Measurements from ENCODE around the gene WARS2.

The WARS2 gene

DNA sequence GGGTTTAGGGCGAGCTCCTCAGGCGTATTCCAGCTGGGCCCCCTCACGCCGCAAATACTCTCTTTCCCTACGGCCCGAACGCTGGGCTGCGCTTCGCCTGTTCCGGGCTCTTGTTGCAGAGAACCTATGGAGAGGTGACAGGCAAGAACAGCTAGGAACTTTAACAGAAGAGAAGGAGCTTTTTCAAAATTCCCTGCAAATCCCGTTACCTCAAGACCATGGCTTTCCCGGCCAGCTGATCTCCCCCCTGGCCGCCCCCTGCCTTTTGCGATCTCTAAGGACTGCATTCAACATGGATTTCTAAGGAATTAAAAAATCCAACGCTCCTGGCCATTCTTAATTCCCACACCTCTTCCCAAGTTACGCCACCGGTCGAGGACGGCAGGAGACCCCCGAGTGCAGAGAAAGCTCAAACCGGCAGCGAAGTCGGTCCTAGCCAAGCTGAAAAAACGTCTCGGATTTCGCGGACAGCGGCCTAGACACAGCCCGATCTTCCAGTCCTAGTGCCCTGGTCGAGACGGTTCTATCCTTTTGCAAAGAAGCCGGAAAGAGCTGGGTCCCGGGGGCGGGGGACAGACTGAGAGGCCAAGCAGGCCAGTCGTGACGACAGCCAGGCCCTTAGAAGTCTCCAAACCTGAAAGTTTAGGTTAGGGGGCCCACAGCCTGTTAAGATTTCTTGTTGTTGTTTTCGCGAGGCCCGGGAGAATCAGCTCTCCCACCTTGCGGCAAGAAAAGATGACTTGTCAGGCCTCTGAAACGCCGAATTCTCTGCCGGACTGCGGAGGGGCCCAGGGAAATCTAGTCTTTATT lies 151.2 kb downstream of the WARS2 start:
- H3K27ac Mint-ChIP-seq = no peak overlapping the region
- peaks cover 8% of the 10 kb centered on the region for H3K4me1 Mint-ChIP-seq (ENCODE audit: low read depth)
- peaks cover 90% of the 10 kb centered on the region for H3K27me3 Mint-ChIP-seq (ENCODE audit: low read depth)
- DNase-seq (ENCODE audit: low spot score) = no peak
- H3K9me3 Mint-ChIP-seq = peaks cover 14% of the 10 kb centered on the region
- H3K36me3 Mint-ChIP-seq (ENCODE audit: low read depth) = peaks cover 10% of the 10 kb centered on the region
- no peak overlapping the region for H3K4me3 Mint-ChIP-seq

DNA sequence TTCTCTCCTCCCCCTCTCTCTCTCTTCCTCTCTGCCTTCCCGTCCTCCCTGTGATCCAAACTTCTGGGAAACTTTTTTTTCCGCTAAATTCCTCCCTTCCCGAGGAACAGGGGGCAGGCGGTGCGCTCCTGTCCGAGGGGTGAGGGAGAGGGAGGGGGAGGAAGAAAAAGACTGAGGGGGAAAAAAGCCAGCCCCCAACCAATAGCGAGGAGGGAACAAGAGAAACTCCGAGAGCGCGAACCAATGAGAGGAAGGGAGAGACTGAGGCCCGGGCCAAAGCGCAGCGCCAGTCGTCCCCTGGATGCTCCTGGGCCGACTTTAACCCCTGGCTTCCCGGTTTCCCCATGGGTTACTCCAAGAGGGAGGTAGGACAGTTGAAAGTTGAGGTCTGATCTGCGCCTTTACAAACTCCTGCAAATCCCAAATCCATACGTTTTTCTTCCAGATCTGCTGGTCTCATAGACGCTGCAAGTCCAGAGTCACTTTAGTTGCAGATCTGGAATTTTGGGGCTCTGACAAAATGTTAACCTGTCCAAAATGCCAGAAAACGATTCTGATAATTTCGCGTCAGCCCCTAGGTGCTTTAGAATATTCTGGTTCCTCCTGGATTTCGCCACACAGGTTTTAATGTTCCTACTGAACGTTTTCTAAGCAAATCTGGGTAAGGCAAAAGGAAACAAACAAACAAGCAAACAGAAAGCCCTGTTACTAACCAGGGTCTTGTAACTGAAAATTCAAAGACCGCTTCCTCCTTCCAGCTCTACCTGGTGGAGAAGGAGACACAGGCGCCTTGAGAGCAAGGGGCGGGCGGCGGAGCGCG lies 152.1 kb downstream of the WARS2 start, which contains the start of gene TBX15:
TBX15 (minus strand) TSS at position 158 of the 820 bp plus-strand sequence. CDS start 548 bp downstream, outside the sequence.
- no peak for DNase-seq (ENCODE audit: low spot score)
- Mint-ChIP-seq H3K4me1 (ENCODE audit: low read depth) (peaks cover 6% of the 10 kb centered on the region), H3K4me3 (no peak within 1 kb of the TSS), H3K36me3 (ENCODE audit: low read depth) (peaks cover 8% of the 10 kb centered on the region), H3K27me3 (ENCODE audit: low read depth) (peaks cover 90% of the 10 kb centered on the region), H3K27ac (peak within 1 kb of the TSS; percentile 45), H3K9me3 (peaks cover 21% of the 10 kb centered on the region)

DNA sequence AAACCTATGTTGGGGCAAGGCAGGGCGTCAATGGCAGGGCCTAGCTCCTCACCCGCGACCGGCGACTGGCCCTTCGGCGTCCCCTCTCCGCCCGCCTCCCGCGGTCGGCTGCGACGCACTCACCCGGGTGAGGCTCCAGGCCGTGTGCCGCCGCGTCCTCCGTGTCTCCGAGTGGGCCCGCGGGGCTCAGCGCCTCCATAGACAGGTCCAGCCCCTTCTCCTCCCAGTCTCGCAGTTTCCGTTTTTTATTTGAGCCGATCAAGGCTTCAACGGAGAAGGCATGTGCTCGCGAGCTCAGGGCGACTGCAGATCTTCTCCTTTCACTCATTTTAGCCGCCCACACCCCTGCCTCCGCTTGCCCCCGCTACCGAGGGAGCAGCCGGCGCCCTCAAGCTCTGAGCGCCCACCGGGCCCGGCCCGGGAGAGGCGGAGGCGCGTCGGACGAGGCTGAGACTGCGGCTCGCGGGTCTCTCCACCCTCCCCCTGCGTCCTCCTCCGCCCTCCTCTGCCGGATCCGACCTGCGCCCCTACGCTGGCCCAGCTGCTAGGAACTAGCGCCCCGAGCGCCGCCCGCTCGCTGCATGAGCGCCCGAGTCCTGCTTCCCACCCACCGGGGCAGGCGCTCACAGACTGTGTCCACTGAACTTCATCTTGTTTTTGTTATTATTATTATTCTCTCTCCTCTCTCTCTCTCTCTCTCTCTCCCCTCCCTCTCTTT lies 152.8 kb downstream of the WARS2 start:
- no peak for DNase-seq (ENCODE audit: low spot score)
- H3K4me3 Mint-ChIP-seq = no peak overlapping the region
- peak overlapping the region; percentile 45 for H3K27ac Mint-ChIP-seq
- H3K4me1 Mint-ChIP-seq (ENCODE audit: low read depth) = peaks cover 6% of the 10 kb centered on the region
- peaks cover 95% of the 10 kb centered on the region for H3K27me3 Mint-ChIP-seq (ENCODE audit: low read depth)
- H3K9me3 Mint-ChIP-seq = peaks cover 21% of the 10 kb centered on the region
- H3K36me3 Mint-ChIP-seq (ENCODE audit: low read depth) = peaks cover 8% of the 10 kb centered on the region

DNA sequence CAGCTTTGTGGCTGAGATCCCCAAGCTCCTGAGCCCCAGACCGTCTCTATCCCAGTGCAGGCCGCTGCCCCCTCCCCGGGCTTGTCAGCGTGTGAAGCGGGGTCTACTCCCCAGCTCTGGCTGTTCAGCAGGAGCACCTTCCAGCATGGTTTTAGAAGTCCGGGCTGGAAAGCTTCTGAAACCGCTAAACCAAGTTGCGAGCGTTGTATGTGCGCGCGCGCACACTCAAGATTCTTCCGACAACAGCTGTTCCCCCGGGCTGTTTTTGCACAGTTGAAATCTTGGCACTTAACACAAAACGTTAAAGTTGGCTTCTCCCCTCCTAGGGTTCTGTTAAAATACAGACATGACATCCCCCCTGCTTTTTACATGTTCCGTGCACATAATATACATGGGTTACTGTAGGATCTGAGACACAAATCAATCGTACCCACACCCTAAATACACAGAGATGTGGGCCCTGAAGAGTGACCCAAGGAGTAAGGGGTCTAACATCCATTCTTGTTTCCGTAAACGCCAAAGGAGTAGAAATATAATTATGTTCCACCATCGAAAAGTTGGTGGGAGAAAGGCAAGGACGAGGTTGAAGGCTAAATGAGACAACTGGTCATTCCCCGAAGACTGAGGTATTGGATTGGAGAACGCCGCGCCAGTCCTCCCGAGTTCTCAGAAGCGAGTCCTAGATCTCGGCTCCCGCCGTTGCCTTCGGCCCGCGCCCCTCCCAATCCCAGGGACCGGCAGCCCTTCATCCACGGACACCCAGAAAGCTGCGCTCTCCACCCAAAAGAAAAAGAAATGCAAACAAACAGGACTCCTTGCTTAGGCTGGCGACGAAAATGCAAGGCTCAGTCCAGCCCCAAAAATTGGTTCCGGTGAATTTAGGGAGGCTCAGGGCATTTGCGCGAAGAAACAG lies 153.6 kb downstream of the WARS2 start:
- peaks cover 21% of the 10 kb centered on the region for H3K9me3 Mint-ChIP-seq
- H3K4me3 Mint-ChIP-seq = no peak overlapping the region
- peak overlapping the region; percentile 26 for H3K27ac Mint-ChIP-seq
- H3K36me3 Mint-ChIP-seq (ENCODE audit: low read depth) = peaks cover 5% of the 10 kb centered on the region
- peaks cover 96% of the 10 kb centered on the region for H3K27me3 Mint-ChIP-seq (ENCODE audit: low read depth)
- peaks cover 6% of the 10 kb centered on the region for H3K4me1 Mint-ChIP-seq (ENCODE audit: low read depth)
- no peak for DNase-seq (ENCODE audit: low spot score)

DNA sequence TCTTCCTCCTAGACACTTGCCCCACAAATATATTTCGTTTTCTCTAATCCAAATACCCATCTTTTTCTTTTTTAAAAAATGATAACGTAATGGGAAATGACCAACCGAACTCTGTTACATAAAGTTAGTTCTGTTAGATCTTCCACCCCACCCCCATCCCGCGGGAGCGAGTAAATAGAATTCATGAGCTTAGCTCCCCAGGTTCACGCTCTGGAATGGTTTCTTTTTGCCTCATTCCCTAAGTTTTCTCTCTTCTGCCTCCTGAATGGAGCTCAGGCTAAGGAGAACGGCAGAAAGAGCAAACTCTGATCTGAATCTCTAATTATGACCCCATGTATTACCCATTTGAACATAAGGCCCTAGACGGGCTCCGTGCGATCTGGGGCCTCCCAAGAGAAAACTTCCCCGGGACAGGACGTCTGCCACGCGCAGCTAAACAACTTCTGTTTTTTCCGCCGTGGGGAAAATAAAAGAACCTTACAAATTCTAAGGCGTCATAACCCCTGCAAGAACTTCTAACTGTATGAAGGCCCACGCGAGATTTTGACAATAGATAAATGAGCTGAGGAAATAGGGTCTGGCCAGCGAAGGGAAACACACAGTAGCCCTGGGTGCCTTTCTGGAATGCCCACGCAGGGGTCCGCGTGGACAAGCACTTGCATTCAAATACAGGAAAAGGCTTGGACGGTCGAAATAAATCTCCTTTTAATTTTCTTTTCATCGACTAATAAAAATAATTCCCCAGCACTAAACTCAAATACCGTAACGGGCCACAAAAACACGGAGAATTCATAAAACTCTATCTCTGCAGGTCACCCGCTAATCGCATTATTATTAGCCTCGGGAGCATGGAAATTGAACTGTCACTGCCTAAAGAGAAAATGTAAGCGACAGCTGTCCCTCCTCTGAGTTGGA lies 154.6 kb downstream of the WARS2 start:
- Mint-ChIP-seq H3K27ac (peak overlapping the region; percentile 58), H3K4me3 (no peak overlapping the region), H3K36me3 (ENCODE audit: low read depth) (peaks cover 5% of the 10 kb centered on the region), H3K9me3 (peaks cover 21% of the 10 kb centered on the region), H3K4me1 (ENCODE audit: low read depth) (peaks cover 6% of the 10 kb centered on the region), H3K27me3 (ENCODE audit: low read depth) (peaks cover 95% of the 10 kb centered on the region)
- no peak for DNase-seq (ENCODE audit: low spot score)

DNA sequence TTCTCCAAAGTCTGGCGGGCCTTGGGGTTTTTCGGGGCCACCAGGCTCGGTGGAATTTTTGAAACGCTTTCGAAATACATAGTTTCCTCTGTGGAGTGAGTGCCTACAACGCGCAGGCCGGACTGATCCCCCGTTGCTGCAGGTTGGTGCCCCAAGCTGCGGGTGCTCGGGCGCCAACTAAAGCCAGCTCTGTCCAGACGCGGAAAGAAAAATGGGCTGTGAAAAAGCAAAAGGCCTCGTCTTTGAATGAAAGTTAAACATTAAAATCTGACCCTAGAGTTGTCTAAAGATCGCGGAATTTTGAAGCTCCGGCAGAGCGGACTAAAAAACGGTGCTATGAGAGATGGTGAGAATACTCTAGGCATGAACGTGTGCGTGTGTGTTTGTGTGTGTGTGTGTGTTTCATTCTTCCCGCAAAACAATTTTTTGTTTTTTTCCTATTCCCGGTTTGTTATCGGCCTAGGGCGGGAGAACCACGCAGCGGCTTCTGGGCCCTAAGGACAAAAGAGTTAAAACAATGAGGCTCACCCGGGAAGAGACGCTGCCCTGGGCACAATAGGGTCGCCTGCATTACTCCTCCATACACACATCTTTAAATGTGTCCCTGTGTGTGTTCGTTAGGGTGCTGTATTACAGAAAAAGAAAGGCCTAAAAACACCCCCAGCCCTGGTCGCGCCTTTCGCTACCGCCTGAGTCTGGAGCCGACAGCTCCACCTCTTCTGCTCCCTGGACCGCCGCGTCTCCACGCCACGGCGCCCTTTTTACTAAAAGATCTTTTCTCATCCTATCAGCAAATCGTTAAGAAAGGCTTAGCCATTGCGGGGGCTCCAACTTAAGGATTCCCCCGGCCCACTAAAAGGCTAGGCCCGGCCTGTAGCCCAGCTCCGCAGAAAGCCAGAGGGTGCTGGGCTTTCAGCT lies 155.5 kb downstream of the WARS2 start:
- H3K4me1 Mint-ChIP-seq (ENCODE audit: low read depth) = peaks cover 6% of the 10 kb centered on the region
- peak overlapping the region; percentile 36 for H3K4me3 Mint-ChIP-seq
- peaks cover 25% of the 10 kb centered on the region for H3K9me3 Mint-ChIP-seq
- DNase-seq (ENCODE audit: low spot score) = no peak
- H3K27me3 Mint-ChIP-seq (ENCODE audit: low read depth) = peaks cover 96% of the 10 kb centered on the region
- peak overlapping the region; percentile 58 for H3K27ac Mint-ChIP-seq
- H3K36me3 Mint-ChIP-seq (ENCODE audit: low read depth) = peaks cover 5% of the 10 kb centered on the region

DNA sequence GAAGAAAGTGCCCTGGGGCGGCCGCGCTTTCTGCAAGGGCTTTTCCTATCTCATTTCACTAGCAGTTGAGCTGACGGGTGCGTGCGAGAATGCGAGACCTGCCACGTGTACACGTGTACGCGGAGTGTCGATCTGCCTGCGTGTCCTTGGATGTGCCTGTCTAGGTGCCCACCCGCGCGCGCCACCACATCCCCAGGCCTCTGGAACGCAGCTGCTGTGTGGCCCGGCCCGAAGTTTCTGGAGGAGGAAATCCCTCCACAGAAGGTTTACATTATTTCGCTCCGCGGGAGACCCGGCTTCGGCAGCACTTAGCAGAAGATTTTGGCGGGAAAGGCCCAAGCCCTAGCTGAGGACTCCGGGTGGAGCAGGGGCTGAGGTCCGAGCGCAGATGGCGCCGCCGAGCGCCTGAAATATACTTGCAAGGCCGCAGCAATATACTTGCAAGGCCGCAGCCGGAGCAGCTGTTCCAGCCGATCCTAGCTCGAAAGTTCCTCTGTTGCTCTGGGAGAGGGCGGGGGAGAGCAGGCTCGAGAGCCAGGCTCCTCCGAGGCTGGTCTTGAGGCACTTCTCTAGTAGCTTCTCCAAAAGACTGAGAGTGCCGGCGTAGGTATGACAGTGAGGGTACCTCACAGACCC lies 156.2 kb downstream of the WARS2 start:
- Mint-ChIP-seq H3K4me1 (ENCODE audit: low read depth) (peaks cover 6% of the 10 kb centered on the region), H3K9me3 (peaks cover 27% of the 10 kb centered on the region), H3K27me3 (ENCODE audit: low read depth) (peaks cover 93% of the 10 kb centered on the region), H3K36me3 (ENCODE audit: low read depth) (peaks cover 5% of the 10 kb centered on the region), H3K4me3 (no peak overlapping the region), H3K27ac (no peak overlapping the region)
- no peak for DNase-seq (ENCODE audit: low spot score)

DNA sequence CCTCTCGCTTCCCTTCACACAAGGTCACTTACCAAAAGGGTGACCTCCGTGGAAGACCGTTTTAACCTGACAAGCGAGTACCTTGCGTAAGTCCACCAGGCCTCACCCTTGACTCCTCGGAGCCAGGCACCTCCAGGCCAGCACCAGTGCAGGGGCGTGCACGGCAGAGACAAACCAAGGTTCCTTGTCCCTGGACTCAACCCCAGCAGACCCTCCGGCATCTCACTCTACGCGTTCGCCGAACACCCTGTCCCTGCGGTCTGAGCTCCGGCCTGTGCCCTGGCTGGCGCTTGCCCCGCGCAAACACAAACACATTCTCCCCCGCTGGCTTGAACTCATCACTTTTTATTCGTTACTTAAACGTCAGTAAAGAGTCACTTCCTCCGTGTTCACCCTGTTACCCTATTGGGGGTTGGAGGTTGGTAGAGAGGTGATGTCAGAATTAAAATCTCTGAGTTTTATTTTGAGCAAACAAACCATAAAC lies 156.9 kb downstream of the WARS2 start:
- H3K36me3 Mint-ChIP-seq (ENCODE audit: low read depth) = peaks cover 5% of the 10 kb centered on the region
- peaks cover 6% of the 10 kb centered on the region for H3K4me1 Mint-ChIP-seq (ENCODE audit: low read depth)
- peaks cover 92% of the 10 kb centered on the region for H3K27me3 Mint-ChIP-seq (ENCODE audit: low read depth)
- H3K9me3 Mint-ChIP-seq = peaks cover 27% of the 10 kb centered on the region
- no peak for DNase-seq (ENCODE audit: low spot score)
- no peak overlapping the region for H3K4me3 Mint-ChIP-seq
- peak overlapping the region; percentile 41 for H3K27ac Mint-ChIP-seq

DNA sequence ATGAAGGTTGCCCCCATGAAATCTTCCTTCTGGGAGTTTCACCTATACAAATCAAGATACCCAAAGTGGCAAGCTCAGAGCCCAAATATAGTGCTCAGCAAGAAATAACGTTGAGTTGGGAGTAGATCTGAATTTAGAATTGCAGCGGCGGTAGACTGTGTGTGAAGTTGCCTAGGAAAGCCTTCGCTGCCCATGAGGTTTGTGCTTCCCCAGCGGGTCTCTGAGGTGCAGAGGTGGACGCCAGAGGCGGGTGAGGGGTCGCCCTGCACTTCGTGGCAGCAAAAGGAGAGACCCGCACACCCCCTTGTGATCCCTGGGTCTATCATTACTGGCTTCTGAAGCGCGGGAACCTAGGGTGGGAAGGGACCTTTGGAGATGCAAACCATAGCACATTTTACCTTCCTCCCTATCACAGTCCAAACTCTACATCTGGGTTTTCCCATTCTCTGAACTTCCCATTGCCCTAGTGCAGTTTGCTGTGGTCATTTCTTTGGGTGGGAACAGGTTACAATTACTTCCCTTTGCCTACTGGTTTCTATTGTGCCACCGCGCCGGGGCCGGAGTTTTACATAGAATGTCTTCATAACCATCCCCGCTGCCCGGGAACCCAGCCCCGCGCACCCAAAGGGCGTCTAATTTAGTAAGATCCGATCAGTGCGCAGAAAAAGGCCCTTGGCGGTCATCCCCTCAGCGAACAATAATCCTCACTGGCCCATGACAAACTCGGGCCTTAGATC lies 157.5 kb downstream of the WARS2 start:
- Mint-ChIP-seq H3K9me3 (peaks cover 27% of the 10 kb centered on the region), H3K27me3 (ENCODE audit: low read depth) (peaks cover 92% of the 10 kb centered on the region), H3K36me3 (ENCODE audit: low read depth) (peaks cover 5% of the 10 kb centered on the region), H3K4me1 (ENCODE audit: low read depth) (peaks cover 6% of the 10 kb centered on the region), H3K27ac (no peak overlapping the region), H3K4me3 (no peak overlapping the region)
- DNase-seq (ENCODE audit: low spot score) = no peak

DNA sequence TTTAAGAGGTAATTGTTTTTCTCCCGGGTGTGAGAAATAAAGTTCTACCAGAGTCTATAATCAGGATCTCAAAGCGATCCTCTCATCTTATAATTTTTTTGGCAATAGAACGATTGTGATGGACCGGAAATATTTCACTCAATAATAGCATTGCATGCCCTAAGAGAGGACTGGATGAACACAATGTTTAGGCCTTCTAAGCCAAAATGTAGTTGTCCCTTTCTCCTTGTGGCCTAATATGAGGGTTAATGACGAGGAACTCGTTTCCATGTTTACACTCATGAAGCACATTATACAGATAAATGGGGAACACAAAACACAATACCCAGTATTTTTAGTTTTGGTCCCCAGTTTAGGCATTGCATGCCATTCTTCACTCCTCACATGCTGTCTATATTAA lies 158.2 kb downstream of the WARS2 start:
- no peak overlapping the region for H3K4me3 Mint-ChIP-seq
- H3K9me3 Mint-ChIP-seq = peaks cover 27% of the 10 kb centered on the region
- H3K27ac Mint-ChIP-seq = no peak overlapping the region
- H3K36me3 Mint-ChIP-seq (ENCODE audit: low read depth) = peaks cover 5% of the 10 kb centered on the region
- peaks cover 91% of the 10 kb centered on the region for H3K27me3 Mint-ChIP-seq (ENCODE audit: low read depth)
- peaks cover 6% of the 10 kb centered on the region for H3K4me1 Mint-ChIP-seq (ENCODE audit: low read depth)
- DNase-seq (ENCODE audit: low spot score) = no peak

DNA sequence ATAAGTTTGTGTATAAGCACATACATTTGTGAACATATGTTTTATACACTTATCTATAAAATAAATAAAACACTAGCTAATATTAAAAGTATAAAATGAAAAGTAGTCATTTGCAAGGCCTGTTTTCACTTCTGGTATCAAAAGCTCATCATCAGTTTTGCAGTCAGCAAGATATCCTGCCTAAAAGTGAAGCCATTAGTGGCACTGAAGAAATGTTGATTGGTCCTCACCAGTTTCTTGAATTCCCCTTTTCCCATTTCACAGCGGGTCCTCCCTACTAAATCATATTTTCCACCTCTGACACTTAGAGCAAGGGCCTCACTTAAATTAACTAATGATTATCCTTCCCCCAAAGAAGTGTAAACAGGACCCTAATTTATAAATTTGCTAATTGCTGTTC lies 159.0 kb downstream of the WARS2 start:
- H3K4me3 Mint-ChIP-seq = no peak overlapping the region
- H3K9me3 Mint-ChIP-seq = peaks cover 21% of the 10 kb centered on the region
- no peak overlapping the region for H3K27ac Mint-ChIP-seq

More for the DNA sequence above, 159.0 kb downstream of the WARS2 start:
- Mint-ChIP-seq H3K36me3 (ENCODE audit: low read depth) (peaks cover 3% of the 10 kb centered on the region), H3K27me3 (ENCODE audit: low read depth) (peaks cover 86% of the 10 kb centered on the region), H3K4me1 (ENCODE audit: low read depth) (peaks cover 3% of the 10 kb centered on the region)
- no peak for DNase-seq (ENCODE audit: low spot score)

All from T-helper 2 cell treated with Interferon-gamma antibody and Interleukin-4, amounts not matched to agents 5 μg/mL and 100 μg/mL, for 36 hours (primary cell).